ENCODE measurements around the gene ALDH1A2.

The ALDH1A2 gene

GRCh38 chr15:57927091-57927631 lies 138.3 kb downstream of the ALDH1A2 start:
- no peak for DNase-seq (ENCODE audit: low read depth)
- H3K4me3 ChIP-seq (replicated peaks; ENCODE audit: low read depth, low read length), result no peak overlapping the region
- TF ChIP-seq, protein P1, sequence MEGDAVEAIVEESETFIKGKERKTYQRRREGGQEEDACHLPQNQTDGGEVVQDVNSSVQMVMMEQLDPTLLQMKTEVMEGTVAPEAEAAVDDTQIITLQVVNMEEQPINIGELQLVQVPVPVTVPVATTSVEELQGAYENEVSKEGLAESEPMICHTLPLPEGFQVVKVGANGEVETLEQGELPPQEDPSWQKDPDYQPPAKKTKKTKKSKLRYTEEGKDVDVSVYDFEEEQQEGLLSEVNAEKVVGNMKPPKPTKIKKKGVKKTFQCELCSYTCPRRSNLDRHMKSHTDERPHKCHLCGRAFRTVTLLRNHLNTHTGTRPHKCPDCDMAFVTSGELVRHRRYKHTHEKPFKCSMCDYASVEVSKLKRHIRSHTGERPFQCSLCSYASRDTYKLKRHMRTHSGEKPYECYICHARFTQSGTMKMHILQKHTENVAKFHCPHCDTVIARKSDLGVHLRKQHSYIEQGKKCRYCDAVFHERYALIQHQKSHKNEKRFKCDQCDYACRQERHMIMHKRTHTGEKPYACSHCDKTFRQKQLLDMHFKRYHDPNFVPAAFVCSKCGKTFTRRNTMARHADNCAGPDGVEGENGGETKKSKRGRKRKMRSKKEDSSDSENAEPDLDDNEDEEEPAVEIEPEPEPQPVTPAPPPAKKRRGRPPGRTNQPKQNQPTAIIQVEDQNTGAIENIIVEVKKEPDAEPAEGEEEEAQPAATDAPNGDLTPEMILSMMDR (IDR thresholded peaks at IDR 0.05; ENCODE audit: low read length, missing control alignments), result no peak

- DNase-seq (ENCODE audit: low read depth), result no peak
- TF ChIP-seq, protein P1 (IDR thresholded peaks at IDR 0.05; ENCODE audit: low read length, missing control alignments), result no peak
- H3K4me3 ChIP-seq (replicated peaks; ENCODE audit: low read depth, low read length), result no peak overlapping the region
These were observed 139.9 kb downstream of the ALDH1A2 start for GRCh38 chr15:57925650-57926049.

DNA sequence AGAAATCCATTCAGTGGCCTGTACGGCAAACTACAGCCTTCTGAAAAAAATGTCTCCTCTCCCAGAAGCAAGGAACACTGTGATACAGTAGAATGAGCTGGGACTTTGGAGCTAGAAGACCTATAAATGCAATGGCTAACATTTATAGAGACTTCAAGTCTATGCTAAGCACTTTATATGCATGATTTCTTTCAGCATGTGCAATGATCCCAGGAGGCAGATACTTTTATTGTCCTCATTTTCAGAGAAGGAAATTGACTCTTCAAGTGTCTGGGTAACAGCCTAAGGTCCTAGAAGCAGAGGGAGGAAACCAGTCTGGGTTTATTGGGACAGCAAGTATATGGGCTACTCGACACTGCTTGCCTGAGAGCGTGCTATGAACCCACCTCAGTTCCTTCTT lies 140.9 kb downstream of the ALDH1A2 start:
- TF ChIP-seq, protein P1 (IDR thresholded peaks at IDR 0.05; ENCODE audit: low read length, missing control alignments), result no peak
- no peak for DNase-seq (ENCODE audit: low read depth)
- no peak overlapping the region for H3K4me3 ChIP-seq (replicated peaks; ENCODE audit: low read depth, low read length)

- TF ChIP-seq, protein P1 (IDR thresholded peaks at IDR 0.05; ENCODE audit: low read length, missing control alignments), result no peak
- peak; percentile 72 for DNase-seq (ENCODE audit: low read depth)
These were observed 141.8 kb downstream of the ALDH1A2 start for GRCh38 chr15:57923750-57924149.

GRCh38 chr15:57923306-57923705 lies 142.2 kb downstream of the ALDH1A2 start:
- DNase-seq (ENCODE audit: low read depth), result peak; percentile 82
- TF ChIP-seq, protein P1 (IDR thresholded peaks at IDR 0.05; ENCODE audit: low read length, missing control alignments), result no peak
- H3K4me3 ChIP-seq (replicated peaks; ENCODE audit: low read depth, low read length), result no peak overlapping the region

More at GRCh38 chr15:57923750-57924149, 141.8 kb downstream of the ALDH1A2 start:
- no peak overlapping the region for H3K4me3 ChIP-seq (replicated peaks; ENCODE audit: low read depth, low read length)

DNA sequence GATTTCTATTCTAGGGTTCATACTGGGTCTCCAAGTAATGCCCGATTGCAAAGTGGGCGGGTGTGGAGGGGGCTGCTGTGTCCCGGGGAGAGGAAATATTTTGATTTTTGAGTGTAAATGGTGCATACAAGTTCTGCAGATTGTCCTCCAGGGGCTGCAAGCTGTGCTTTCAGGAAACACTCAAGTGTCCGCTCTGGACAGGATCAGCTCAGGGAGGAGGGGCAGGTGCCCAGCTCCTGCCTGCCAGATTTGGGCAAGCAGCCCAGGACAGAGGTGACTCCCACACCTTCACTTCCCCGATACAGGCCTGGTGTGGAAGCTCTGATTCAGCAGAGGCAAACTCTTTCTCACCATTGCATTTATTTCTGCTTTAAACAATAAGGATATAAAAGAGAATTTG lies 142.7 kb downstream of the ALDH1A2 start:
- TF ChIP-seq, protein P1 (IDR thresholded peaks at IDR 0.05; ENCODE audit: low read length, missing control alignments), result peak; percentile 23
- DNase-seq (ENCODE audit: low read depth), result peak; percentile 67
- no peak overlapping the region for H3K4me3 ChIP-seq (replicated peaks; ENCODE audit: low read depth, low read length)

DNA sequence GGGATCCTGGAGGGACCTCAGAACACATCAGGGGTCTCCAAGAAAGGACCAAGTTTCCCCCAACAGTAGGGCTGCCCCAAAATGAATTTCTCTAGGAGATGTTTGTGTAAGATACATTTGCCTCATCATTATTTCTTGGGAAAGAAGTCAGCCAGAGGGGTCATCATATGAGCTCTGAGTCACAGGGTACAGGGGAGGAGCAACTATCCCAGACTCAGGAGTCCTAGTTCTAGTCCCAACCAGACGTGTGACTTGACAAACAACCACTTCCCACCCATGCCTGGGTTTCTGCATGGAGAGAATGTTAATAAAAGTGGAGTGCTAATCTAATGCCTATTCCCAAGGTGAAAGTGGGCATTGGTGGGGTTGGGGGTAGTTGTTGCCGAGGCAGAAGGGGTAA lies 144.1 kb downstream of the ALDH1A2 start:
- H3K4me3 ChIP-seq (replicated peaks; ENCODE audit: low read depth, low read length), result no peak overlapping the region
- TF ChIP-seq, protein P1 (IDR thresholded peaks at IDR 0.05; ENCODE audit: low read length, missing control alignments), result no peak
- DNase-seq (ENCODE audit: low read depth), result peak; percentile 33
